ENCODE data around the gene COMMD6.

- no peak for TF ChIP-seq CTCF (IDR thresholded peaks at IDR 0.05; ENCODE audit: low read length)
- TF ChIP-seq EZH2 (optimal IDR thresholded peaks at IDR 0.05; ENCODE audit: low read depth, low read length): no peak
These were observed 45.5 kb upstream of the COMMD6 start for GRCh38 chr13:75583091-75583490.

Data from MM.1S (cell line).